ENCODE measurements around the gene NPR1.

- TF ChIP-seq PRRX2 (CRISPR knock-in tag; IDR thresholded peaks at IDR 0.05): no peak
- no peak for TF ChIP-seq ZBTB21 (CRISPR knock-in tag; IDR thresholded peaks at IDR 0.05; ENCODE audit: borderline replicate concordance)
- no peak for TF ChIP-seq IRF2 (CRISPR knock-in tag; IDR thresholded peaks at IDR 0.05; ENCODE audit: borderline replicate concordance, low read depth)
Observed at GRCh38 chr1:153658400-153659174, 19.9 kb upstream of the NPR1 start, which contains the start of gene SNAPIN.
